Measurements from ENCODE around the gene CCL25.

Gene CCL25, protein sequence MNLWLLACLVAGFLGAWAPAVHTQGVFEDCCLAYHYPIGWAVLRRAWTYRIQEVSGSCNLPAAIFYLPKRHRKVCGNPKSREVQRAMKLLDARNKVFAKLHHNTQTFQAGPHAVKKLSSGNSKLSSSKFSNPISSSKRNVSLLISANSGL

DNA sequence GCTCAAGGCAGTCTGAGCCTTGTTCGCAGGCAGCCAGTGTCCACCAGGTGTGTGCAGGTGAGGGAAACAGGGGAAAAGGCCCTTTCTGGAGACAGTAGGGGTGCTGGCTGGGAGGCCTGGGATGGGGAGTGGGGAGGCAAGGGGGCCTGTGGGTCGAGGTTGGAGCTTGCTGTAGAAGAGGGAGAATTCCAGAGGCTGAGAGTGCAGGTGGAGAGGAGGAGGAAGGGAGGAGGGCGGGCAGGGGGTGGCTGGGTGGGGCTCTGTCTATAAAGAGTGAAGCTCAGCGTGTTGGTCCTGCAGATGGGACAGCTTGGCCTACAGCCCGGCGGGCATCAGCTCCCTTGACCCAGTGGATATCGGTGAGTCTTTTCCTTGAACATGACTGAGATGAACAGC lies at the start of gene CCL25:
Gene CCL25 (plus strand): TSS at position 297 of the 396 bp plus-strand sequence. CDS start 290 bp downstream, outside the sequence.
- H3K27ac ChIP-seq = no peak within 1 kb of the TSS
- TF ChIP-seq, protein P1, sequence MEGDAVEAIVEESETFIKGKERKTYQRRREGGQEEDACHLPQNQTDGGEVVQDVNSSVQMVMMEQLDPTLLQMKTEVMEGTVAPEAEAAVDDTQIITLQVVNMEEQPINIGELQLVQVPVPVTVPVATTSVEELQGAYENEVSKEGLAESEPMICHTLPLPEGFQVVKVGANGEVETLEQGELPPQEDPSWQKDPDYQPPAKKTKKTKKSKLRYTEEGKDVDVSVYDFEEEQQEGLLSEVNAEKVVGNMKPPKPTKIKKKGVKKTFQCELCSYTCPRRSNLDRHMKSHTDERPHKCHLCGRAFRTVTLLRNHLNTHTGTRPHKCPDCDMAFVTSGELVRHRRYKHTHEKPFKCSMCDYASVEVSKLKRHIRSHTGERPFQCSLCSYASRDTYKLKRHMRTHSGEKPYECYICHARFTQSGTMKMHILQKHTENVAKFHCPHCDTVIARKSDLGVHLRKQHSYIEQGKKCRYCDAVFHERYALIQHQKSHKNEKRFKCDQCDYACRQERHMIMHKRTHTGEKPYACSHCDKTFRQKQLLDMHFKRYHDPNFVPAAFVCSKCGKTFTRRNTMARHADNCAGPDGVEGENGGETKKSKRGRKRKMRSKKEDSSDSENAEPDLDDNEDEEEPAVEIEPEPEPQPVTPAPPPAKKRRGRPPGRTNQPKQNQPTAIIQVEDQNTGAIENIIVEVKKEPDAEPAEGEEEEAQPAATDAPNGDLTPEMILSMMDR (conservative IDR thresholded peaks at IDR 0.05) = no peak

DNA sequence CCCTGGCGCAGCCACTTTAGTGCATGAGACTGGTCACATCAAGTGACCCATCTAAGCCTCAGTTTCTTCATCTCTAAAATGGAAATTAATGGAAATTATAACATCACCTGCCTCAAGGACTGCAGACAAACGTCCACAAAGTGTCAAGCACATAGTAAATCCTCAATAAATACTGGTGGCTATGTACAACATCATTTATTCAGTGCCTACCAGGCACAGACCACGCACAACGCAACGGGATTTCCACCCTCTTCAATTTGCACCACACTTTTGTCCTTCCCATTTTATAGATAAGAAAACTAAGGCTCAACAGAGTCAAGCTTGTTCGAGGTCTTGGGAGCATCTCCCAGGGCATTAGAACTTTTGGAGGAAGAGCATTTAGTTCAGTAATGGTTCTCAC lies 48.6 kb upstream of the CCL25 start:
- TF ChIP-seq, protein P1 (conservative IDR thresholded peaks at IDR 0.05) = no peak
- H3K27ac ChIP-seq = peak overlapping the region; percentile 79

DNA sequence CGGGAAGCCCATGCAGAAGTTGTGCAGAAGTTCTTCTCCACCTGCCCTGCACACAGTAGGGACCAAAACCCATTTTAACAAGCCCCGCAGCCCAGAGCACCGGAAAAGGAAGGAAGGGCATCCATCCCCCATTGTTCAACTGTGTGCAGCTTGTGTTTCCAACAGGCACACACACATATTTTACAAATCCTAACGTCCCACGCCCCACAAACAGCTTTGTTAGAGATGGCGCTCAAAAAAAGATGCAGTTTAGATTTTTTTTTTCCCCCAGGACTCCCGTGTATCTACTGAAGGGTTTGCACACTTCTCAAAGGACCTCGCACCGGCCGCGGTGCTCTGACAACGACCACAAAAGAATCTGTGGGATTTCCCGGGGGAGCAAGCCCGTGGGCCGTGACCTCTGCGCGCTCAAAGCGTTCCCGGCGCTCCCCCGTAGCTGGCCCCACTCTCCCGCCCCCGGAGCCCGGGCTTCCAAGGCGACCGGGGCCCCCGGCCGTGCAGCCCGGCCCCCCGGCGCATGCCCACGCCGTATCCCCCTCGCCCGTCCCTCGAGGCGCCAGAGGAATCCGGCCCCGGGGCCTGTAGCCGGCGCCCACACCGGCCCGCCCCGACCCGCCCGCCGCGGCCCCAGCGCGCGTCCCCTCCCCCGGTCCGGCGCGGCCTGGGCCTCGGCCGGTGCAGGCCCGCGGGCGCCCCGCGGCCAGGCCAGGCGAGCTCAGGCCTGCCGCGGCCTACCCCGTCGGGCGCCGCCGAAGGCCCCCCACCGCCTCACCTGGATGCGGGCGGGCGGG lies 47.6 kb upstream of the CCL25 start:
- TF ChIP-seq, protein P1 (conservative IDR thresholded peaks at IDR 0.05) = no peak
- H3K27ac ChIP-seq = peak overlapping the region; percentile 79

DNA sequence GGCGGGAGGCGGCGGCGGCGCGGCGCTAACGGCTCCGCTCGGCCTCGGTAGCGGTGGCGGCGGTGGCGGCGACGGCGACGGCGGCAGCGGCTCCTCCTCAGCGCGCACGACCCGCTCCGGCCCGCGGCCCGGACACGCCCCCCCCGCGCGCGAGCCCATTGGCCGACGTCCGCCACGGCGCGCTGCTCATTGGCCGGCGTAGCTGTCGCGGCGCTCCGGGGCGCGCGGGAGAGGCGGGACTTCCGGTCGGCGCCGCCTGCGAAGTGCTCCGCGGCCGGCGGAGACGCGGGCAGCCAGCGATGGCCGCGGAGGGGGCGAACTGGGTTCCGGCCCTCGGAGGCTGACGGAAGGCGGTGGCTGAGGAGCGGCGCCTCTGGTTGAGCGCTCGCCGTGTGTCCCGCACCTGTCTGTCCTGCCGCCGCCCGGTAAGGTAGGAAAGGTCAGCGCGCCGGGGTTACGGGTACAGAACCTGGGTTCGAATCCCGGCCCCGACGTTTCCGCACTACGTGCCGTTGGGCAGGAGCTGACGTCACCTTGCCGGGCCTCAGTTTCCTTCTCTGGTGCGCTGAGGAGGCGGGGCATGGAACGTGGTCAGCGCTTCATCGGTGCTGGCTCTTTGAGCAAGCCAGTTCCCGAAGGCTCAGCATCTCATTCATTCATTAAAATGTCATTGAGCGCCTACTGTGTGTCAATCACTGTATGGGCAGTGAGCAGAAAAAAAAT lies 46.9 kb upstream of the CCL25 start, which contains the start of gene ELAVL1:
Gene ELAVL1 (minus strand): TSS at position 108 of the 723 bp plus-strand sequence. CDS start 13,826 bp downstream, outside the sequence.
- H3K27ac ChIP-seq = peak within 1 kb of the TSS; percentile 79
- TF ChIP-seq, protein P1 (conservative IDR thresholded peaks at IDR 0.05) = no peak

DNA sequence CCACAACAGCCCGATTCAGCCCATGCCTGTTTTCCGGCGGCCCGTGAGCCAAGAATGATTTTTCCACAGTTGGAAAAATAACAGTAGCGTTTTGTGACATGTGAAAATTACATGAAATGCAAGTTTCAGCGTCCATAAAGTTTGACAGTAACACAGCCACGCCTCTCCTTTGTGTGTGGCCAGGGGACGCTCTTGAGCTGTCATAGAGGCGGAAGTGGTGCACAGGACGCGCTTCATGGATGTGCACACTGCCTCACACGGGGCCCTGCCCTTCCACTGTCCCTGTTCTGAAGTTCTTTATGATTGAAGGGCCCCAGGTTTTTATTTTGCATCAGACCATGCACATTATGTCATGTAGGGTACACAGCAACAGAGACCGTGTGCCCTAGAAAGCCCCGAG lies 34.8 kb upstream of the CCL25 start:
- H3K27ac ChIP-seq = no peak overlapping the region
- TF ChIP-seq, protein P1 (conservative IDR thresholded peaks at IDR 0.05) = no peak

DNA sequence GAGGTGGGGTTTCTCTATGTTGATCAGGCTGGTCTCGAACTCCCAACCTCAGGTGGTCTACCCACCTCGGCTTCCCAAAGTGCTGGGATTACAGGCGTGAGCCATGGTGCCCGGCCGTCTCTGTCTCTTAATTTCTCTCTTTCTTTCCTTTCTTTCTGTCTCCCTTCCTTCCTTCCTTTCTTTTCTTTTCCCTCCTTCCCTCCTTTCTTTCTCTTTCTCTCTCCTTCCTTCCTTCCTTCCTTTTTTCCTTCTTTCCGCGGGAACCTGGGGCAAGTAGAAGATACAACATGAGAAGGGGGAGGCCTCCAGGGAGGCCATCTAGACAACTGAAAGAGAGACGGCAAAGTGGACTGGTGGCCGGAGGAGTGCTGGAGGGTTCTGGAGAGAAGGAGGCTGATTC lies 31.9 kb upstream of the CCL25 start:
- TF ChIP-seq, protein P1 (conservative IDR thresholded peaks at IDR 0.05) = no peak
- H3K27ac ChIP-seq = no peak overlapping the region

DNA sequence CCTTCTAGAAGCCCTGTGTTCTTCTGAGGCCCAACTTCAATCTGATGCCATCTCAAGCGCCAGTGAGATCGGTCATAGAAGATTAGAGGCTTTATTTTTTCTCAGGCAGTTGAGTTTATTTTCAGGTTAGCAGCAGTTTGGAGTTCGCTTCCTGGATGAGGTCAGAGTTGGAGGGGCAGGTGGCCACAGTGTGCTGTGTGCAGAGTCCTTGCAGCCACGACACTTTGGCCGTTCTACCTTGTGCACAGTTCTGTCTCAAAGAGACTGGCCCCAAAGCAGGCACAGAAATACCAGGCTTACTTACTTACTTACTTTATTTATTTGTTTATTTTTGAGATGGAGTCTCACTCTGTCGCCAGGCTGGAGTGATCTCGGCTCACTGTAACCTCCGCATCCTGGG lies 31.2 kb upstream of the CCL25 start:
- no peak overlapping the region for H3K27ac ChIP-seq
- TF ChIP-seq, protein P1 (conservative IDR thresholded peaks at IDR 0.05) = no peak

Data from VCaP (cell line).